ENCODE data around the gene FLG. TPM values are rescaled to one million over a fixed set of nuclear protein-coding genes. Genes with fewer than 3 reads are reported as not detected.

The FLG gene
- total and polyA plus RNA-seq, 10 of the 15 experiments (the other 5 are each of a cell fraction or from before 2014, with no cell fraction given): not detected

DNA sequence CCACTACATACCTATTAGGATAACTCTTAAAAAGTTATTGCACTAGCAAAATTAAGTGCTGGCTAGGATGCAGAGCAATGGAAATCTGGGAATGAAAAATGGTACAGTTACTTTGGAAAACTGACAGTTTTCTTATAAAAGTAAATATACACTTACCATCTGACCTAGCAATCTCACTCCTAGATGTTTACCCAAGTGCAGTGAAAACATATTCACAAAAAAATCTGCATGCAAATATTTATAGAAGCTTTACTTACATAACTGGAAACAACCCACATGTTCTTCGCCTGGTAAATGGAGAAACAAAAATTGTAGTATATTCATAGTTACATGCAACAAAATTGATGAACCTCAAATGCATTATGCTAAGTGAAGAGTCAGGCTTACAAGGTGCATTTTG lies 47.6 kb upstream of the FLG start:
- no TSS peak for BruUV-seq (replicated peaks)
- CTCF ChIA-PET: interaction anchor here (0.5 kb wide), 1 partner anchor 8 kb away, joined by 5 read pairs; no protein-coding TSS in a partner anchor

More for the DNA sequence above, 47.6 kb upstream of the FLG start:
- Histone ChIP-seq H3K27me3 (replicated peaks in 1 of 2; ENCODE audit: control insufficient read depth in 2 of 2, insufficient read depth in 2 of 2, low read length in 1 of 2) (no peaks in the 10 kb centered on the region), H3K9me3 (replicated peaks; ENCODE audit: control insufficient read depth, insufficient read depth, low read length) (no peaks in the 10 kb centered on the region; the same call in 1 of the 3 replicates), H3K4me1 (ENCODE audit: control insufficient read depth, insufficient read depth, low read length) (no peaks in the 10 kb centered on the region), H3K4me2 (ENCODE audit: control insufficient read depth, insufficient read depth) (no peak overlapping the region), H3K9ac (ENCODE audit: control insufficient read depth, insufficient read depth, low read length) (no peak overlapping the region), H3K79me2 (ENCODE audit: control insufficient read depth, insufficient read depth, low read length) (no peaks in the 10 kb centered on the region), H2AFZ (ENCODE audit: control insufficient read depth, low read depth, low read length) (no peak overlapping the region), H3K36me3 (ENCODE audit: control insufficient read depth in 2 of 2, insufficient read depth in 2 of 2, low read length in 1 of 2) (no peaks in the 10 kb centered on the region), H3K27ac (ENCODE audit: control insufficient read depth, insufficient read depth) (no peak overlapping the region), H4K20me1 (ENCODE audit: control insufficient read depth, insufficient read depth) (no peaks in the 10 kb centered on the region), H3K4me3 (no peak overlapping the region)
- 0% methylated on average over 1 of the region's 1 CpG for WGBS (ENCODE audit: insufficient coverage, insufficient replicate concordance, low lambda C conversion rate, missing lambda C conversion rate)
- in situ Hi-C loops (cut with MboI): no loop called here
- no peak for TF ChIP-seq STAT1 (conservative IDR thresholded peaks at IDR 0.05)
- no peak for TF ChIP-seq CREB1 (IDR thresholded peaks at IDR 0.05; ENCODE audit: low read depth)
- TF ChIP-seq EGR1 (IDR thresholded peaks at IDR 0.05; ENCODE audit: borderline replicate concordance in 1 of 2, low read depth in 2 of 2, low read length in 2 of 2): no peak
- TF ChIP-seq SMARCA5 (IDR thresholded peaks at IDR 0.05): no peak
- TF ChIP-seq BMI1 (IDR thresholded peaks at IDR 0.05; ENCODE audit: borderline replicate concordance): no peak
- TF ChIP-seq SIX5 (IDR thresholded peaks at IDR 0.05; ENCODE audit: low read depth, low read length, severe bottlenecking): no peak
- TF ChIP-seq, protein P1, sequence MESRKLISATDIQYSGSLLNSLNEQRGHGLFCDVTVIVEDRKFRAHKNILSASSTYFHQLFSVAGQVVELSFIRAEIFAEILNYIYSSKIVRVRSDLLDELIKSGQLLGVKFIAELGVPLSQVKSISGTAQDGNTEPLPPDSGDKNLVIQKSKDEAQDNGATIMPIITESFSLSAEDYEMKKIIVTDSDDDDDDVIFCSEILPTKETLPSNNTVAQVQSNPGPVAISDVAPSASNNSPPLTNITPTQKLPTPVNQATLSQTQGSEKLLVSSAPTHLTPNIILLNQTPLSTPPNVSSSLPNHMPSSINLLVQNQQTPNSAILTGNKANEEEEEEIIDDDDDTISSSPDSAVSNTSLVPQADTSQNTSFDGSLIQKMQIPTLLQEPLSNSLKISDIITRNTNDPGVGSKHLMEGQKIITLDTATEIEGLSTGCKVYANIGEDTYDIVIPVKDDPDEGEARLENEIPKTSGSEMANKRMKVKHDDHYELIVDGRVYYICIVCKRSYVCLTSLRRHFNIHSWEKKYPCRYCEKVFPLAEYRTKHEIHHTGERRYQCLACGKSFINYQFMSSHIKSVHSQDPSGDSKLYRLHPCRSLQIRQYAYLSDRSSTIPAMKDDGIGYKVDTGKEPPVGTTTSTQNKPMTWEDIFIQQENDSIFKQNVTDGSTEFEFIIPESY (IDR thresholded peaks at IDR 0.05): no peak
- no peak for TF ChIP-seq HDGF (IDR thresholded peaks at IDR 0.05)
- TF ChIP-seq RB1 (IDR thresholded peaks at IDR 0.05; ENCODE audit: borderline replicate concordance): no peak
- TF ChIP-seq NRF1 (conservative IDR thresholded peaks at IDR 0.05; ENCODE audit: low read depth, low read length): no peak
- TF ChIP-seq NR2C1 (IDR thresholded peaks at IDR 0.05): no peak
- TF ChIP-seq, protein P2, sequence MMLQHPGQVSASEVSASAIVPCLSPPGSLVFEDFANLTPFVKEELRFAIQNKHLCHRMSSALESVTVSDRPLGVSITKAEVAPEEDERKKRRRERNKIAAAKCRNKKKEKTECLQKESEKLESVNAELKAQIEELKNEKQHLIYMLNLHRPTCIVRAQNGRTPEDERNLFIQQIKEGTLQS (IDR thresholded peaks at IDR 0.05; ENCODE audit: borderline replicate concordance, extremely low read depth, low read depth, low read length): no peak
- TF ChIP-seq JUND (IDR thresholded peaks at IDR 0.05; ENCODE audit: low read depth, low read length): no peak
- TF ChIP-seq, protein P3, sequence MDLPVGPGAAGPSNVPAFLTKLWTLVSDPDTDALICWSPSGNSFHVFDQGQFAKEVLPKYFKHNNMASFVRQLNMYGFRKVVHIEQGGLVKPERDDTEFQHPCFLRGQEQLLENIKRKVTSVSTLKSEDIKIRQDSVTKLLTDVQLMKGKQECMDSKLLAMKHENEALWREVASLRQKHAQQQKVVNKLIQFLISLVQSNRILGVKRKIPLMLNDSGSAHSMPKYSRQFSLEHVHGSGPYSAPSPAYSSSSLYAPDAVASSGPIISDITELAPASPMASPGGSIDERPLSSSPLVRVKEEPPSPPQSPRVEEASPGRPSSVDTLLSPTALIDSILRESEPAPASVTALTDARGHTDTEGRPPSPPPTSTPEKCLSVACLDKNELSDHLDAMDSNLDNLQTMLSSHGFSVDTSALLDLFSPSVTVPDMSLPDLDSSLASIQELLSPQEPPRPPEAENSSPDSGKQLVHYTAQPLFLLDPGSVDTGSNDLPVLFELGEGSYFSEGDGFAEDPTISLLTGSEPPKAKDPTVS (IDR thresholded peaks at IDR 0.05; ENCODE audit: low read depth, low read length): no peak
- no peak for TF ChIP-seq SUPT20H (IDR thresholded peaks at IDR 0.05; ENCODE audit: borderline replicate concordance, control insufficient read depth, low read depth, low read length)
- intact Hi-C loops (cut with micrococcal nuclease; ENCODE audit: unreplicated experiment): no loop called here
- FAIRE-seq (no peak), DNase-seq (ENCODE audit: low read depth, low spot score) (no peak), ATAC-seq (no peak)
- ChIA-PET RAD21 (ENCODE audit: unreplicated experiment) (no interaction called here), POLR2A (no interaction called here), SMC1A (ENCODE audit: uncharacterized antibody, unreplicated experiment) (no interaction called here)
